GM19351 (cell line): ENCODE measurements around the gene RNF145.

Source experiments
- ATAC-seq: cut with Tn5 transposase; IDR thresholded peaks from one replicate; pipeline ENCODE4 v1.9.1; 2021; ENCODE audit warnings: mild to moderate bottlenecking, moderate library complexity; ENCODE audit not compliant: unreplicated experiment

Gene RNF145

DNA sequence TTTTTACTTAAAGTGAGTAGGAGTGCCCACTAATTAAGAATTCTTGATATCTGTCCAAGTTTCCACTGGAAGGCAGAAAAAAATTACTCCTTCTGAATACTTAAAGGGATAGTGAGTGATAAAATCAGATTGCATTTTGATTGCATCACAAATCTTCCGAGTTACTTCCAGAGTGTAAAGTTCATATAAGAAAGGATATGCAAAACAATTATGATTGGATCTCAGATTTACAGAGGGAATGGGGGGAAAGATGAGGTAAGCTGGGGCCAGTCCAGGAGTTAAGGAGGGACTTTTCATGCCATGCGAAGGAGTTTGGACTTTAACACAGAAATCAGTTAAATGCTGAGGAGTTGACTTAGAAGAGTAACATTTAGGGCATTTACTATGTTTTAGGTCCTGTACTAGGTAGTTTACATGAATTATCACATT is 9.3 kb upstream of the RNF145 start:
- no peak for ATAC-seq

GRCh38 chr5:159217236-159217635 is 7.9 kb upstream of the RNF145 start:
- no peak for ATAC-seq

DNA sequence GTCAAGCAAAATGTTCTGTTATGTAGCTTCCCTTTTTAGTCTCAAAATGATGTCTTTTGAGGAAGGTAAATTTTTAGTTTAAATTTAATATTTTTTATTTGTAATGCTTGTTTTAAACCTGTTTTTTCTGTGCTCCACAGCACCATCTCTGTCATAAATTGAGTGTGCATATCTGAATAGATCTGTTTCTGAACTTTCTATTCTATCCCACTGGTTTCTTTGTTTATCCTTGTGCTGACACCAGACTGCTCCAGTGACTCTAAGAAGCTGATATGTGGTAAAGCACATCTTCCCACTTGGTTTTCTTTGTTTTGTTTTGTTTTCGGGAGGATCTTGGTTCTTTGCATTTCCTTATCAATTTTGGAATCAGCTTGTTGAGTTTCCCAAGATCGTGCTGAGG is 7.1 kb upstream of the RNF145 start:
- ATAC-seq, result no peak

DNA sequence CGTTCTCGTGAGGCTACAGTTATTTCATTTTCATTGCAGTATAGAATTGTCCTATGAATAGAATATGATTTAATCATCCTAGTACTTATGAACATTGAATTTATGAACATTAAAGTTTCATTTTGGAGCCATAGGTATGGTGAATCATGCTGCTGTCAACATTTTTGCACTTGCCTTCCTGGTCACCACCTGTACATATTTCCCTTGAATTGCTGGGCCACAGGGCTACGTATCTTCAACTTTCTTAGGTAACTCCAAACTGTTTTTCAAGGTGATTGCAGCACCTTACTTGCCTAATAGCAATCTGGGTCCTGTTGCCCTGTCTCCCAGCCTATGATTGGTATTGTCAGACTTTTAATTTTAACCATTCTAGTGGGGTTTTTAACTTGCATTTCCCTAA is 6.5 kb upstream of the RNF145 start:
- no peak for ATAC-seq

- no peak for ATAC-seq
These were observed 5.3 kb upstream of the RNF145 start for GRCh38 chr5:159214486-159215271.

DNA sequence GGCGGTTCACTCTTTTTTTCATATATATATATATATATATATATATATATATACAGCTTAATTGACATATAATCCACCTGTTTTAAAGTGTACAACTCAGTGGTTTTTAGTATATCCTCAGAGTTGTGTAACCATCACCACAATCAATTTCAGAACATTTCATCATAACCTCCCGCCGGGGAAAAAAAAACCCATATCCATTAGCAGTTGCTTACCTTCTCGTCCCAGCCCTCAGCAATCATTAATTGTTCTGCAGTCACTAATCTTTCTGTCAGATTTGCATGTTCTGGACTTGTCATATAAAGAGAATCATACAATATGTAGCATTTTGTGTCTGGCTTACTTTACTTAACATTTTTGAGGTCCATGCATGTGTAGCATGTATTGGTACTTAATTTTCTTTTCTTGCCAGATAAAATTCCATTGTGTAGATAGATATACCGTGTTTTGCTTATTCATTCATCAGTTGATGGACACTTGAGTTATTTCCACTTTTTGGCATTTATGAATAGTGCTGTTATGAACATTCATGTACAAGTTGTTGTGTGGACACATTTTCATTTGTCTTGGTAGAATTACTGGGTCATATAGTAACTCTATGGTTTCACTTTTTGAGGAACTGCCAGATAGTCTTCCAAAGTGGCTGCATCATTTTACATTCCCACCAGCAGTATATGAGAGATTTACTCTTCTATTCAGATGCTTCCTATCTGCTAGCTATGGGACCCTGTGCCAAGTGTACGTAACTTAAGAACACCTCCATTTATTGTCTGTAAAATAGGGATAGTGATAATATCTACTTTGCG is 3.5 kb upstream of the RNF145 start:
- no peak for ATAC-seq

- no peak for ATAC-seq
These were observed 2.4 kb upstream of the RNF145 start for GRCh38 chr5:159211729-159212174.

GRCh38 chr5:159210846-159211245 is 1.5 kb upstream of the RNF145 start:
- no peak for ATAC-seq

GRCh38 chr5:159210210-159210661 is 883 bp upstream of the RNF145 start:
- no peak for ATAC-seq

GRCh38 chr5:159208514-159209437 is 577 bp downstream of the RNF145 start:
- peak; percentile 8 for ATAC-seq

DNA sequence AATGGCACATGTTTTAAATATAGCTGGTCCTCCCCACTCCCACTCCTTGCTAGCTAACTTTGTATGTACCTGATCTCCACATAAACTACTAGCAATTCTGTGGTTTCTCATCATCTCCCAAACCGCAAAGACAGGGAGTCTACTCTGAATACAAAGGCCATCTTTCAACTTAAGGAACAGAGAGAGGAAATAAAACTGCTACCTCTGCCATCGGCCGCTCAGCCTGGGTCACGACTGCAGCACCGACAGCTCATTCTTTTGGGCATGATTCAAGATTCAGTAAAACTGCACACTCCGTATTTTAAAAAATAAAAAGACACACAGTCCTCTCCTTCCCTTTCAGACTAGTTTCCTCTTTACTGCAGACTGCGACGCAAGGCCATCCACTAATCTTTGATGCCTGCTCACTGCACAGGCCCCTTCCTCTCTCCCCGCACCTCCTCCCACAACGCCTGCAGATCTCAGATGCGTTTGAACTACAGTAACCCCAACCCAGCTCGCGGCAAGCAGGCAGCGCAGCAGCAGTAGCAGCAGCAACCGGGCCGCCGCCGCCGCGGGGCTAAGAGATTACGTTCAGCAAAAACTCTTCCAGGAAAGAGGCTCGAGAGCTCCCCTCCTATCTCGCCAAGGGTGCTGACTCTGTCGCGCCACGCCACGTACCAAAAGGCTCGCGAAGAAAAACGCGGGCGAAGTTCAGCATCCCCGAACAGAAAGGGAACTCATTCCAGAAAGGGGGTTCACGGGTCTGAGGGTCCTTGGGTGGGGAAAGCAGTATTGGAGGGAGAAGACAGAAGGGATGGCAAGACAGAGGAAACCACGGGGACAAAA is 1.5 kb downstream of the RNF145 start:
- peak; percentile 48 for ATAC-seq

GRCh38 chr5:159207222-159207685 is 2.1 kb downstream of the RNF145 start:
- peak; percentile 5 for ATAC-seq

DNA sequence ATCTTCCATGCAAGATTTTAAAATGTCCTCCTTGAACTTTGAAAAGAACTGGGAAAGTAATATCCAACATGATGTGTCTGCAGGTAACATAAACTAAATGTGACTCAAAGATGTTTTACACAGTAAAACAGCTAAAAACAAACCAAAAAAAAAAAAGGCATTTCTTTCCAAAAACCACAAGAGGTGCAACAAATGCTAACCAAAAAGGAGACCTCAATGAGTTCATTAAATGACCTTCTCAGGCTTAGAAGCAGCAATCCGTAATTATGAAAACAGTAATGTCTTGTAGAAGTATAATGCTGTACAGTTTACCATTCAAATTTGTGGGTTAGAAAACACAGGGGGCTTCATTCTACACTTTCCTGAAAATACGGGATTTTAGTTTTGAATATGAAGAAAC is 2.5 kb downstream of the RNF145 start:
- no peak for ATAC-seq

GRCh38 chr5:159206368-159206767 is 3.0 kb downstream of the RNF145 start:
- no peak for ATAC-seq

DNA sequence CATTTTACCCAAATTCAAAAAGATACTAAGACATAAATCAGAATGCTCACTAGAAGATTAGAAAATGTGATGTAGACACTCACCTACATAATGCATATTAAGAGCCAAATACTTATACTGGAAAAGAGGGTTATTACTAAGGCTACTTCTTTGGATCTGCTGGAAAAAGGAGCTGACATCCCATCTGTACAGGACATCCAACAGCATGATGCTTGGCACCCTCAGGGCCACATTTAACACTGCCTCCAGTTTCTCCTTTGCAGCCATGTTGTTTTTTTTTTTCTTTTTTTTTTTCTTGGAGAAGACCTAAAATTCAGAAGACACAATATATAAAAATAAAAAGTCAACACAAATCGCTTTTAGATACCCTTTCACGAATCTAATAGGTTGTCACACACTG is 6.0 kb downstream of the RNF145 start:
- no peak for ATAC-seq

DNA sequence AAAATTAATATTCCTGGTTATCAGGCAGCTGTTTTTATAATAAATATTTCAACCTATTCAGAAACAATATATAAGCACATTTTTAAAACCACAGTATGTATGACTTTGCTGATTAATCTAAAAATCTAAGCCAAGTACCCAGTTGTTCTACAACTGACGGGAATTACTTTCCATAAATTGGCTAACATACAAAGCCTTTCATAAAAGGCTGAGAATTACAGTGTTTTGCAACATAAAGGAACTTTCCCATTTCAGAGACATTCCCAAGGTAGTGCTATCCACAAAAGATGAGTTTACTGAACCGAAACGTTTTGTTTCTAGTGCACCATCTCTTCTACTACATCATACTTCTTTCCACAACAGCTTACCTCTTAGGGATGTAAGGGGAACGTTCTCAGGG is 7.2 kb downstream of the RNF145 start:
- no peak for ATAC-seq

GRCh38 chr5:159199780-159200179 is 9.6 kb downstream of the RNF145 start:
- ATAC-seq, result no peak

GRCh38 chr5:159199225-159199624 is 10.1 kb downstream of the RNF145 start:
- ATAC-seq, result no peak

DNA sequence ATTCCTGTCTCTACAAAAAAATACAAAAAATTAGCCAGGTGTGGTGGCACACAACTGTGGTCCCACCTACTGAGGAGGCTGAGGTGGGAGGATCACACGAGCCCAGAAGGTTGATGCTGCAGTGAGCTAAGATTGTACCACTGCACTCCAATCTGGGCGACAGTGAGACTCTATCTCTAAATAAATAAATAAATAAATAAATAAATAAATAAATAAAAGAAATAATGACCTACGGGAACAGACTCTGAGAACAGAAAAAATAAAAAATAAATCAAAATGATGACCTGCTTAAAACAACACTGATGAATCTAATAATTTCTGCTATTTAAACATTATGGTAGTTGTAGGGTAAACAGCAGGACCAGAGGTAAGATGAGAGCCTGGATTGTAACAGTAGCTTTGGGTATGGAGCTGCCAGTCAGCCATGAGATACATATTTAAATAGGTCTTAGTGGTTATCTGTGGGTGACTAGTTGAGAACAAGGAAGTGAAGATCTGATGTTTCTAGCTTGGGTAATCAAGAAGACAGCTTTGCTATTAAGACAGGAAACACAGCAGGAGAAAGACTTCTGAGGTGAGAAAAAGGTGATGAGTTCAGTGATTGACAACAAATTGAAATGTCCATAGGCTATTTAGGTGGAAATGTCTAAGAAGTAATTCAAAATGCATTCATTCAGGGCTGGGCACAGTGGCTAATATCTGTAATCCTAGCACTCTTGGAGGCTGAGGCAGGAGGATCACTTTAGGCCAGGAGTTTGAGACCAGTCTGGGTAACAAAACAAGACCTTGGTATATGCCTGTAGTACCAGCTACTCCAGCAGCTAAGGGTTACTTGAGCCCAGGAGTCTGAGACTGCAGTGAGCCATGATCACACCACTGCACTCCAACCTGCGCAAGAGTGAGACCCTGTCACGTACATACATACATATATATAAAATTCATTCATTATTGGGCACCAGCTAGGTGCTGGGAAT is 11.0 kb downstream of the RNF145 start:
- ATAC-seq, result peak; percentile 98
